Activated CD4-positive, CD25-positive, alpha-beta regulatory T cell (primary cell): ENCODE measurements around the gene KCNC1.

ENCODE experiments used
- DNase-seq, 4 experiments: peaks; one replicate each; lab custom pipeline; 2025; lab: John Stamatoyannopoulos, UW

The KCNC1 gene

DNA sequence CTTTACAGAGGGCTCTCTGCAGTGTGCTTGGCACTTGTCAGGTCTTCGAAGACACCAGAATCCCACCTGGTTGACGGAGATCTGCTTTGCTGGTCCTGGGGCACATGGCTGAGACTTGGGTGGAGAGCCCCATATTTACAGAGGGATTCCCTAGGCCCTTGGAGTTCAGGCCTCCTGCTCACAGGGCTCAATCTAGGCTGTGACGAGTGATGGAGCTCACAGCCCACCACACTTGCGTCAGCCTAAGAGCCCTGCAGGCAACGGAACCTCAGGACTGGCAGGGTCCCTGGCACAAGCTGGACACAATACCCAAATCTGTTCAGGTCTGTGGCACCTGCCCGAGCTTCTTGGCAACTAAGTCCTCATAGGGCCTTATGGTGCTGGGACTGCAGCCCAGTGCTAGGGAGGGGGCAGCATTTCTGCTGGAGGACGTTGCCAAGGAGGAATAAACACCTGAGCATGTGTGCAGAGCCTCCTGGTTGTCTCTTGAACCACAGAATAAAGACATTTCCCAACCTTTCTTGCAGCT is 59.1 kb downstream of the KCNC1 start:
- no peak for DNase-seq

GRCh38 chr11:17794981-17795380 is 60.4 kb downstream of the KCNC1 start:
- no peak for DNase-seq

DNA sequence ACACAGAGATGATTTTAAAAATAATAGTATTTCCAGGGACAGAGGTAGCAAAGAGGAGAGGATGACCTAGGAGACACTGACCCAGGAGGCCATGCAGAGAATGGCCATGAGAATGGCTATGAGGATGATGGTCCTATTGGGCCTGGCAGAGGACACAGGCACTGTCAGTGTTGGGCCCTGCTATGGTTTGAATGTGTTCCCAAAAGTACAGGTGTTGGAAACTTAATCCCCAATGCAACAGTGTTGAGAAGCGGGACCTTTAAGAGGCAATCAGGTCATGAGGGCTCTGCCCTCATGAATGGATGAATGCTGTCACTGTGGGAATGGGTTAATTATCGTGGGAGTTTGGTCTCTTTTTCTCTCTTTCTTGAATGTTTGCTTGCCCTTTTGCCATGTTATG is 61.6 kb downstream of the KCNC1 start:
- DNase-seq, result no peak

DNA sequence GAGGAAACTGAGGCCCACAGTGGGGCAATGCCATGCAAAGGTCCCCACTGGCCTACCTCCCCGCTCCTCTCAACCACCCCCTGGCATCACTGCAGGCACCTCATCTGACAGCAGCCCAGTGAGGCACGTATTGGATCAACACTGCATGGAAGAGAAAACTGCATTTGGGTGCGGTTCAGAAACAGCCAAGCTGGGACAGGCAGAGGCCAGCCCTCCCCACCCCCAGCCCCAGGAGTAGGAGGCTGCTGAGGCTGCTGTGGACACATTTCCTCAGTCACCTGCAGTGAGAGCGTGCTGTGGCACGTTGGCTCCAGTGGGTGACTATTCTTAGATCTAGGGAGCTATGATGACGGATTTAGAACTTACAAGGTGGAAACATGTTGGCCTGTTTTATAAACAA is 63.7 kb downstream of the KCNC1 start:
- no peak for DNase-seq

DNA sequence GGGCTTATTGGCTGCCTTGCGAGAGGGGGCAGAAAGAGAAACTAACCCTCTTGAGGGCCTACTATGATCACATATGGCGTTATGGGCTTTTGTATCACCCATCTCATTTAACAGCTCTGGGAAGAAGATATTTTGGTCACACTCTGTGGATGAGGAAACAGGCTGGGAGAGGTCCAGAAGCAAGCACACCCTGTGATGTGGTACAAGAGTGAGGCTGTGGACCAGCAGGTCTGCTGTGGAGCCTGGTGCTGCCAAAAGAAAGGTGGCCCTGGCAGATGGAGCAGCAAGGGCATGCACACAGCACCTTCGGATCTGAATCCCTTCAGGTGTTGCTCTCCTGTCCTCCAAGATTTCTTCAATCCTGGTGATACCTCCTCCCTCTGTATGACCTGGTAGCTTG is 64.1 kb downstream of the KCNC1 start:
- DNase-seq, result no peak

GRCh38 chr11:17799147-17799546 is 64.6 kb downstream of the KCNC1 start:
- DNase-seq, result no peak

GRCh38 chr11:17801166-17801565 is 66.6 kb downstream of the KCNC1 start:
- no peak for DNase-seq

DNA sequence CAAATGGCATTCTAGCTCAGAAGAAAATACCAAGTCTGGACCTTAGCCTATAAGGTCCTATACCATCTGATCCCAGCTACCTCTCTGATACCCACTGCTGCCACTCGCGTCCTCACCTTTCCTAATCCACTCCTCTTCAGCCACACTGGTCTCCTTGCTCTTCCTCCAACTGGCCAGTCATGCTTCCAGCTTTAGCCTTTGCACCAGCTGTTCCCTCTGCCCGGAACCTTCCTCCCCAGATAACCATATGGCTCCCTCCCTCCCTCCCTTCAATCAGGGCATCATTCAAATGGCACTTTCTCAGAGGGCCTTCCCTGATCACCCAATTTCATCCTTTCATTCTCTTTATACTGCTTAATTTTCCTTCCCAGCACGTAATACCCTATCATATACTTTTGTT is 67.9 kb downstream of the KCNC1 start:
- DNase-seq, result no peak

- no peak for DNase-seq
These were observed 69.3 kb downstream of the KCNC1 start for GRCh38 chr11:17803754-17804334.

DNA sequence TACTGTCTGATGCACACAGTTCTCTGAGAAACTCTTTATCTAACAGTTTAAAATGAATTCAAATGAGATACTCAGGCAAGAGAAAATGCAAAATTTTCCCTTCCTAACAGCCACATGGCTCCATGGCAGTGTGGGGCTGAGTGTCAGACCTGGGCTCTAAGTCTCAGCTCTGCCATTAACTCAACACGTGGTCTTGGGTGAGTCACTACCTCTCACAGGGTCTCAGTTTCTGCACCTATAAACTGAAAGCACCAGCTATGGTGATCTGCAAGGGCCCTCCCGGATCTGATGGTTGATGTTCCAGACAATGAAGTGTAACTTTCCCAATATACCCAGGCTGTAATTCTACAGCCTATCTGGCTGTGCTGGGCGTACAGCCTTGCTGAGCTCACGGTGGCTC is 70.5 kb downstream of the KCNC1 start:
- DNase-seq, result no peak

DNA sequence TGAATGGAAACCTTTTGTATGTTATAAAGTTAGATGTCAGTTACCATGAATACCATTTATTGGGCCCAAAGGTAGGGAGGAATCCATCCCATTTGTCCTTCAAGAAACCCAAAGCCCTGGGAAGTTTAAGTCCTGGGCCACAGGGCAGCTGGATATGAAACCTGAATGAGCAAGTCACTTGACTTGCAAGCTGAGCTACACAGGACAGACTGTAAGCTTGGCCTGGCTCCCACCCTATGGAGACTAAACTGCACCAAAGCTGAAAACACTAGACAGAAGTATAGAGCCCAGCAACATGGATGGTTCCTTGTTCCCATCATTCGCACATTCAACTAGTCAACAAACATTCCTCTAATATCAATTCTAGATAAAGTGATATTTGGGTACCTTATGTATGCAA is 71.3 kb downstream of the KCNC1 start:
- DNase-seq, result no peak

GRCh38 chr11:17807034-17807433 is 72.5 kb downstream of the KCNC1 start:
- no peak for DNase-seq

DNA sequence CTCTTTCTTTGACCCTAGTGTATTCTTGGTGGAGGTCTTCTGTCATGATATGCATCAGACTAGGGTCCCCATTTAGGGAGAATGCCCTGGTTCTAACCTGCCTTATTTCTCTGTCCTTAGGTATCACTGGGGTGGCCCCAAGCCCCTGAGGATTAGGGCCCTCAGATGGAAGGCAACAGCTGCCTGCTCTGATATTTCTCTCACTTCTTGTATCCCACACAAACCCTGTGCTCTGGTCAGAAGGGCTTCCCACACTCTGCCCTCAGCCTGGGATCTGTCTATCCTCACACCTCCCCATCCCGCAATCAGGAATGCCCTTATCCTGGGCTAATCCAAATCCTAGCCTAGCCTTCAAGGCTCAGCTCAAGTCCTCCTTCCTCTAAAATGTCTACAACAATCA is 75.5 kb downstream of the KCNC1 start:
- no peak for DNase-seq

DNA sequence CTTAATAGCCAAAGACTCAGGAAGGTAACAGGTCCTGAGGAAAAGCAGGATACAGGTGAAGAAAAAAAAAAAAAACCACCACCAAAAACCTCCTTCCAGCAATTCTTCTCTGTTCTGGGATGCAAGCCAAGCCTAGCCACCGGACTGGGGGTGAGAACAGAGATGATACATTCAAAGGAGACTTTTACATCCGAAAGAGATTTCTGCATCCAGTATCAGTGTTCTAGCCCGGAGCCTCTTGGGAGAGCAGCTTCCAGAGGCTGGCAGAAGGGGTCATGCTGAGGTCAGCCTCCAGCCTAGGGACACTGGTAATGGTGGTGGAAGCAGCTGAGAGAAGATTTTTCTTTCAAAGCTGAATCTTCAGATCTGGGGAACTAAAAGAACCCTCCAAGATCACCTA is 76.2 kb downstream of the KCNC1 start:
- DNase-seq, result no peak

DNA sequence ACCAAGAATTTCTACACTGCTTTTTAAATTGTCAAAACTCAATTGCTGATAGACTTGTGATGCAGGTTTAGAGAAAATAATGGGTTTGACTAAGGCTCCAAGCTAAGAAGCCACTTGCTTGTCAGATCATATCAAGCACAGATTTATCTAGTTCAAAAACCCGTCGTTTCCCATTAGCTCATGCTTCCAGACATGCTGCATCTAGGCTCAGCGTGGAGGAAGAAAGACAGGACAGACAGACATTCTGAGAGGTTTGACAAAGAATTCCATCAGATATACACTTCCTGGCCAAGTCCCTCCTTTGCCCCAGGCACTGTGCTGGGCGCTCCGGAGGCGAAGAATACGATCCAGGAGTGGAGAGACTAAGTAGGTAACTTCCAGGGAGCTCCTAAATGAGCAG is 76.8 kb downstream of the KCNC1 start:
- DNase-seq, result no peak

DNA sequence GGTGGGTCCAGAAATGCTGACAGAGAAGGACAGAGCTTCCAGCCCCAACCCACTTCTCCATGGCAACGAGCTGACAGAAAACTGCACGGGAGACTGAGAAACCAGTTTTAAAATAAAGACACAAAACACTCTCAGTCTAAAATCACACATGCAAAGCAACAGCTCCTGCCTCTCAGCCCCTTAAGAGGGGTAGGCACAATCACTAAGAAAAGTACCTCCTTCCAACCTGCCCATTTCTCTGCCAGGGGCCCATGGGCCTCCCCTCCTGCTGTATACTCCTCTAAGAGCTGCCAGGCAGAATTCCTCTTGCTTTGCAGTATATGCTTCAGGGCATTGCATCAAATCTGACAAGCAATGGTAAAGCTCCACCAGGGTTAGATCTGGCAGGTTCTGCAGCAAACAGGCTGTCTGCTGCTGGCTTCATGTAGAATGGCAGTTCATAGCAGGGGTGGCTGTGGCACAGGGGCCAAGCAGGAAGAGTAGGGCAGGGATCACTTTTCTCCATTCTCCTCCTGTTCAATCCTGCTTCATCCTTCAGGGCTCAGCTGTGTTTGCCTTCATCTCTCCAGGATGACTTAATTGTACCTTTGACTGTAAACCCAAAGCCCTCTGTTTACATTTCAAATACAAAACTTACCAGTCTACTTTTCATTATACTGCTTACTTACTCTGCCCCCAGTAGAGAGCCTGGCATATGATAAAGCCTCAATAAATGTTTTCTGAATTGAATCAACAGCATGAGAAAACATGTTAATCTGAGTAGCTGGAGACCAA is 77.7 kb downstream of the KCNC1 start:
- no peak for DNase-seq

DNA sequence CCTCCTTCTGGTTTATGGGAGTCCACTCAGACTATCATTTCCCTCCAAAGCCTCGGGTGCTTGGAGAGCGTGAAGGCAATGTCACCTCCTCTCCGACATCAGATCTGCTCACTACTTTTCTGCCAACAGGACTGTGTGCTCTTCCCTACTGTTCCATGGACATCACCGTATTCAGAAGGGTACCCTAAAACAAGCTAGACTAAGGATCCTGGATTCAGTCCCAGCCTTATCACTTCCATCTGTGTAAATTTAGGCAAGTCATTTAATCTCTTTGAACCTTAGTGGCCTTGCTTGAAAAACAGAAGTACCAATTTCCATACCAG is 78.2 kb downstream of the KCNC1 start:
- no peak for DNase-seq

GRCh38 chr11:17813391-17814059 is 78.9 kb downstream of the KCNC1 start:
- no peak for DNase-seq

GRCh38 chr11:17814546-17814945 is 80.0 kb downstream of the KCNC1 start:
- DNase-seq, result no peak

- no peak for DNase-seq
These were observed 81.8 kb downstream of the KCNC1 start for GRCh38 chr11:17816232-17816931.

DNA sequence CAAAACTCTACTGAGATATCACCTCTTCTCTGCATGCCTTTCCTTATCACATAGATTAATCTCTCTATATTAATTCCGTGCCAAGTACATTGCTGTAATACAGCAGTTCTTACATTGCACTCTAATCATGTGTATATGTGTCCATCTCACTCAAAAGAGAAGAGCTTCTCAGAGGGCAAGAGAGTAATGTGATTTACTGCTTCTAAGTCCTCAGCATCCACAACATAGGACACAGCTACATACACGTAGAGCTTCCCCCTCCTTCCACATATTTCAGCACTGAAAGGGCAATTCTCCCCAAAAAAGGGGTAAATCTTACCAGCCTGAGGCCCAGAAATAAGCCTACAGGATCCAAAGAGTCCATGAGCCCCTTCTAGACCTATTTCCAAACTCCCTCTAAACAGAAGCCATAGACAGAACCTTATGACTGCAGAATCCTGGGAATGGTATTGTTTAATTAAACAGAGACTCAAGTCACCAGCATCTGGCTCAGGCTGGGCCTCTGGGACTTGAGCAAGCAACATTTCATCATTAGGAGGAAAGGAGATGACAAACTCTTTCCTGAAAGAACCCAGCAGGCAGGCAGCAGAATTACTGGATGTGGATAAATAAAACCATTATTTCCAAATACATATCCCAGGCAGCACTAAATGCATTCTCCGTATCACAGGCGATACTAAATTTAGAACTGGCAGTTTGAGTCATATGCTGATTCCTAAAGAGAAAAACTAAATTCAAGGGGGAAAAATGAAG is 87.2 kb downstream of the KCNC1 start:
- DNase-seq, result no peak

DNA sequence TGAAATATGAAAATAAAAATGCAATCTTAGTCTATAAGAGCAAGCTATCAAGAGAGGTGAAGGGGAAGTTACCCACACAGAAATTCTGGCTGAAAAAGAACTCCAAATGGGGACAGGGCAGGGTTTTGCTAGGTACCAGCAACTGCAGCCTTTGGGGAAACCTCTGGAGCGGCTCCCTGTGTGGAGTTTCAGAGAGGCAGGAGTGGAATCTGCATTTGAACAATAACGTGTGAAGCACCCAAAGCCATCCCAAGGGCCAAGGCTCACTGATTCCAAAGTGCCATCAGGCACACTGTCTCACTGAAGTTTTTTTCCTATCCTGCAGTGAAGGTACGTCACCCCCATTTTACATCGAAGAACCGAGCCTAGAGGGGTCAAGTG is 87.8 kb downstream of the KCNC1 start:
- DNase-seq, result no peak
